Ascending aorta (tissue), 2 donors: ENCODE data around the gene NBEA. TPM values are rescaled to one million over a fixed set of nuclear protein-coding genes. Genes with fewer than 3 reads are reported as not detected.
A peak's percentile ranks its signal among the peaks of the same experiment; 100 is the strongest.

Experiments used
- DNase-seq, 2 donors: peaks; one replicate each; pipeline ENCODE4 v3.0.0-alpha.2; 2019; ENCODE audit warnings: low spot score in 2 of 2
- H3K27ac ChIP-seq, 2 donors: fragments of 200-600 bp; sonication (generic); one replicate each; pipeline ENCODE4 v1.5.1; 2016 to 2017; ENCODE audit warnings: mild to moderate bottlenecking in 1 of 2
- H3K27me3 ChIP-seq: fragments of 200-600 bp; sonication (generic); one replicate; pipeline ENCODE4 v1.5.1; 2017
- H3K36me3 ChIP-seq, 2 donors: fragments of 200-600 bp; sonication (generic); one replicate each; pipeline ENCODE4 v1.5.1; 2016
- H3K4me1 ChIP-seq, 2 donors: fragments of 200-600 bp; sonication (generic); one replicate each; pipeline ENCODE4 v1.5.1; 2016 to 2017; ENCODE audit warnings: mild to moderate bottlenecking in 1 of 2
- H3K4me3 ChIP-seq, 2 donors: fragments of 200-600 bp; sonication (generic); one replicate each; pipeline ENCODE4 v1.5.1; 2016 to 2017; ENCODE audit warnings: mild to moderate bottlenecking in 1 of 2
- H3K9me3 ChIP-seq, 2 donors: fragments of 200-600 bp; sonication (generic); one replicate each; pipeline ENCODE4 v1.5.1; 2016
- intact Hi-C: fragments of 100-400 bp; cut with DNase I; formaldehyde crosslinking; loops from one replicate; pipeline ENCODE4 v1.15.1; 2023
- total RNA-seq: library from RNA; depleted of rRNA; stranded (reverse); fragments of >200 nt; gene quantifications from one replicate; pipeline ENCODE4 v1.1.0, GENCODE V29; 2016
- TF ChIP-seq, protein P1 (sequence below), 3 experiments: fragments of 200-600 bp in 2 of 3; fragments of 450-650 bp in 1 of 3; sonication (generic) in 2 of 3; IDR thresholded peaks; one replicate each; pipeline ENCODE4 v1.5.1; 2016 to 2019; ENCODE audit warnings: antibody characterized with exemption in 3 of 3, mild to moderate bottlenecking in 1 of 3, moderate library complexity in 1 of 3

Gene NBEA, protein sequence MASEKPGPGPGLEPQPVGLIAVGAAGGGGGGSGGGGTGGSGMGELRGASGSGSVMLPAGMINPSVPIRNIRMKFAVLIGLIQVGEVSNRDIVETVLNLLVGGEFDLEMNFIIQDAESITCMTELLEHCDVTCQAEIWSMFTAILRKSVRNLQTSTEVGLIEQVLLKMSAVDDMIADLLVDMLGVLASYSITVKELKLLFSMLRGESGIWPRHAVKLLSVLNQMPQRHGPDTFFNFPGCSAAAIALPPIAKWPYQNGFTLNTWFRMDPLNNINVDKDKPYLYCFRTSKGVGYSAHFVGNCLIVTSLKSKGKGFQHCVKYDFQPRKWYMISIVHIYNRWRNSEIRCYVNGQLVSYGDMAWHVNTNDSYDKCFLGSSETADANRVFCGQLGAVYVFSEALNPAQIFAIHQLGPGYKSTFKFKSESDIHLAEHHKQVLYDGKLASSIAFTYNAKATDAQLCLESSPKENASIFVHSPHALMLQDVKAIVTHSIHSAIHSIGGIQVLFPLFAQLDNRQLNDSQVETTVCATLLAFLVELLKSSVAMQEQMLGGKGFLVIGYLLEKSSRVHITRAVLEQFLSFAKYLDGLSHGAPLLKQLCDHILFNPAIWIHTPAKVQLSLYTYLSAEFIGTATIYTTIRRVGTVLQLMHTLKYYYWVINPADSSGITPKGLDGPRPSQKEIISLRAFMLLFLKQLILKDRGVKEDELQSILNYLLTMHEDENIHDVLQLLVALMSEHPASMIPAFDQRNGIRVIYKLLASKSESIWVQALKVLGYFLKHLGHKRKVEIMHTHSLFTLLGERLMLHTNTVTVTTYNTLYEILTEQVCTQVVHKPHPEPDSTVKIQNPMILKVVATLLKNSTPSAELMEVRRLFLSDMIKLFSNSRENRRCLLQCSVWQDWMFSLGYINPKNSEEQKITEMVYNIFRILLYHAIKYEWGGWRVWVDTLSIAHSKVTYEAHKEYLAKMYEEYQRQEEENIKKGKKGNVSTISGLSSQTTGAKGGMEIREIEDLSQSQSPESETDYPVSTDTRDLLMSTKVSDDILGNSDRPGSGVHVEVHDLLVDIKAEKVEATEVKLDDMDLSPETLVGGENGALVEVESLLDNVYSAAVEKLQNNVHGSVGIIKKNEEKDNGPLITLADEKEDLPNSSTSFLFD (N-terminal part only)
- total RNA-seq, result 1.6 TPM

DNA sequence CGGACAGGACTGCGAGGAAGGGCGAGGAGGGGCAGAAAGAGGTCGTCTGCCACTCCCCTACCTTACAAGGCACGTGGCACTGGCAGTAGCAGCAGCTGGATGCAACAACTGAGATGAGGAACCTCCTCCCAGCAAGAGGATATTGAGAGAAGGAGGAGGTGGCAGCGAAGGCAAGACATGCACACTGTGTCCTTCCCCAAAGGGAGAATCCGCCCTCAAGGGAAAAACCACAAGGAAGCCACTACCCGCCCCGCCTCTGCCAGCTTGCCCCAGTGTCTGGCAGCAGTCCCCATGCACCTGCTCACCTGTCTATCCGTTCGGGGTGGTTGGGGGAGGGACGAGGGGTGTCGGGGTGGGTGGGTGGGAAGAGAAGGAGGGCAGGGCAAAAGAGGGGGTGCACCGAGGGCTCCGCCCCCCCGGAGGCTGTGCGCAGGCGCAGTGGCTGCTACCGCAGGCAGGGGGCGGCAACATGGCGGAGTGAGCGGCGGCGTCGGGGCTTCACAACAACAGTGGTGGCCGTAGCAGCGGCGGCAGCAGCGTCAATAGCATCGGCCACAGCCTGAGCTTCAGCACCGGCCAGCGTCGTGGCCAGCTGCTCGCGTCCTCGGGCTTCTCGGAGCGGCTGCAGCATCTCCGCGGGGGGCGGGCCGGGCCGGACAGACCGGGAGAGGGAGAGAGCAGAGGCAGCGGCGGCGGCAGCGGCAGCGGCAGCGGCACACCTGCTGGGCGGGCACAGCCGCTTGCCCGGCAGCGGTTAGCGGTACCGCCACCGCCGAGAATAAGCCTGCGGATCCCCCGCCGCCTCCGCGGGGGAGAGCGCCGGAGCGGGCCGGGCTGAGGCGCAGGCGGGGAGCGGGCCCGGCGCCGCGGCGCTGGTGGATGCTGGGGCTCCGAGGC is at the start of gene NBEA:
NBEA (plus strand) TSS at position 436 of the 897 bp plus-strand sequence. CDS start 551 bp downstream, outside the sequence.
- Histone ChIP-seq H3K27me3 (no peaks in the 10 kb centered on the region), H3K4me3 (peak within 1 kb of the TSS; percentile 85 to 93), H3K9me3 (no peaks in the 10 kb centered on the region), H3K4me1 (peaks cover 3 to 4% of the 10 kb centered on the region in 2 donors), H3K36me3 (no peaks in the 10 kb centered on the region), H3K27ac (no peak within 1 kb of the TSS)
- peak; percentile 12 to 73 for DNase-seq
- TF ChIP-seq, protein P1, sequence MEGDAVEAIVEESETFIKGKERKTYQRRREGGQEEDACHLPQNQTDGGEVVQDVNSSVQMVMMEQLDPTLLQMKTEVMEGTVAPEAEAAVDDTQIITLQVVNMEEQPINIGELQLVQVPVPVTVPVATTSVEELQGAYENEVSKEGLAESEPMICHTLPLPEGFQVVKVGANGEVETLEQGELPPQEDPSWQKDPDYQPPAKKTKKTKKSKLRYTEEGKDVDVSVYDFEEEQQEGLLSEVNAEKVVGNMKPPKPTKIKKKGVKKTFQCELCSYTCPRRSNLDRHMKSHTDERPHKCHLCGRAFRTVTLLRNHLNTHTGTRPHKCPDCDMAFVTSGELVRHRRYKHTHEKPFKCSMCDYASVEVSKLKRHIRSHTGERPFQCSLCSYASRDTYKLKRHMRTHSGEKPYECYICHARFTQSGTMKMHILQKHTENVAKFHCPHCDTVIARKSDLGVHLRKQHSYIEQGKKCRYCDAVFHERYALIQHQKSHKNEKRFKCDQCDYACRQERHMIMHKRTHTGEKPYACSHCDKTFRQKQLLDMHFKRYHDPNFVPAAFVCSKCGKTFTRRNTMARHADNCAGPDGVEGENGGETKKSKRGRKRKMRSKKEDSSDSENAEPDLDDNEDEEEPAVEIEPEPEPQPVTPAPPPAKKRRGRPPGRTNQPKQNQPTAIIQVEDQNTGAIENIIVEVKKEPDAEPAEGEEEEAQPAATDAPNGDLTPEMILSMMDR (IDR thresholded peaks at IDR 0.05), result peak in 2 of 3 experiments; percentile 25 to 41
- intact Hi-C loops, result no loop called here

DNA sequence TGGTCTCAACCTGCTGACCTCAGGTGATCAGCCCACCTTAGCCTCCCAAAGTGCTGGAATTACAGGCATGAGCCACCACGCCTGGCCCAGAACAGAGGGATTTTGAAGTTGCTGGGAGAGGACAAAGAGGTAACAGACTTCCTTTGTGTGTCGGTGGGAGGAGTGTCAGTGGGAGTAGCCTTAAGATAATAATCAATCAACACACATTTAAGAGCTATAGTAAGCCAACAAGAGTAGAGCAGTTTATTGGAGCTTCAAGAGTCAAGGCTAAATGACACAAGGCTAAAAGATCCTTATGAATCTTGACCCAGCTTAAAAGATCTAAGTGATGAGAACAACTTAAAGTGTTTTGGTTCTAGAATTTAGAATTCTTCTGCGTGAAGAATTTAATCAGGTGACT is 47.3 kb upstream of the NBEA start:
- Histone ChIP-seq H3K27me3 (no peaks in the 10 kb centered on the region), H3K36me3 (no peaks in the 10 kb centered on the region), H3K4me3 (no peak overlapping the region), H3K4me1 (no peaks in the 10 kb centered on the region), H3K9me3 (no peaks in the 10 kb centered on the region), H3K27ac (no peak overlapping the region)
- TF ChIP-seq, protein P1 (IDR thresholded peaks at IDR 0.05), result no peak
- intact Hi-C loops, result no loop called here
- no peak for DNase-seq

DNA sequence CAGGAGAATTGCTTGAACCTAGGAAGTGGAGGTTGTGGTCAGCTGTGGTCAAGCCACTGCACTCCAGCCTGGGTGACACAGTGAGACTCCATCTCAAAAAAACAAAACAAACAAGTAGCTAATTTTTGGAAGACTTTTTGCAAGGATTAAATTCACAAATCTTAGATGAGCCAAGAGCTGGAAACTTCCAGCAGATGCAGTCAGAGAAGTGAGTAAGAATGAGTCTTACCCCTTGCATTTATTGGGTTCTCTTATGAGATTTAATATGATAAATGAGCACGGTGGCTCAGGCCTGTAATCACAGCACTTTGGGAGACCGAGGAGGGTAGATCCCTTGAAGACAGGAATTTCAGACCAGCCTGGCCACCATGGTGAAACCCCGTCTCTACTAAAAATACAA is 44.9 kb upstream of the NBEA start:
- H3K4me3 ChIP-seq, result no peak overlapping the region
- intact Hi-C loops, result no loop called here
- H3K27me3 ChIP-seq, result no peaks in the 10 kb centered on the region
- H3K27ac ChIP-seq, result no peak overlapping the region
- no peaks in the 10 kb centered on the region for H3K4me1 ChIP-seq
- no peaks in the 10 kb centered on the region for H3K36me3 ChIP-seq
- TF ChIP-seq, protein P1 (IDR thresholded peaks at IDR 0.05), result no peak
- no peaks in the 10 kb centered on the region for H3K9me3 ChIP-seq
- no peak for DNase-seq

DNA sequence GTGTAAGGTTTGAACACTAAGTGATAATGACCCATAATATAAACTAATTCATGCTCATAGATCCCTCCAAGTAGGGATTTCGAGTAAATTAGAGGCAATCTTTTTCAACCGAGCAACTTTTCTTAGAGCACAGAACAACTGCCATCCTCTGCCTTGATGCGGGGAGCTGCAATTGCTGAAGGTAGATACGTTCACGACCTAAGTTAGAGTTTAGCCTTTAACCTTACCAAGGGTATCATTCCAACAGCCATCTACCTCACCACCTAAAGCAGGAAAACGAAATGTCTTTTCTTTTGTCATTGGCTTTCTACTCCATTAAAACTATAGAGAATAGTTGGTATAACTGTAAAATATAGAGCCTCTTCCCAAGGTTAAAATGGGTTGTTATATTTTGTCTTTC is 42.2 kb upstream of the NBEA start:
- Histone ChIP-seq H3K4me3 (no peak overlapping the region), H3K9me3 (no peaks in the 10 kb centered on the region), H3K4me1 (no peaks in the 10 kb centered on the region), H3K36me3 (no peaks in the 10 kb centered on the region), H3K27me3 (no peaks in the 10 kb centered on the region), H3K27ac (no peak overlapping the region)
- TF ChIP-seq, protein P1 (IDR thresholded peaks at IDR 0.05), result no peak
- intact Hi-C loops, result no loop called here
- no peak for DNase-seq
